ENCODE results near the gene HOXB3.

Gene HOXB3

DNA sequence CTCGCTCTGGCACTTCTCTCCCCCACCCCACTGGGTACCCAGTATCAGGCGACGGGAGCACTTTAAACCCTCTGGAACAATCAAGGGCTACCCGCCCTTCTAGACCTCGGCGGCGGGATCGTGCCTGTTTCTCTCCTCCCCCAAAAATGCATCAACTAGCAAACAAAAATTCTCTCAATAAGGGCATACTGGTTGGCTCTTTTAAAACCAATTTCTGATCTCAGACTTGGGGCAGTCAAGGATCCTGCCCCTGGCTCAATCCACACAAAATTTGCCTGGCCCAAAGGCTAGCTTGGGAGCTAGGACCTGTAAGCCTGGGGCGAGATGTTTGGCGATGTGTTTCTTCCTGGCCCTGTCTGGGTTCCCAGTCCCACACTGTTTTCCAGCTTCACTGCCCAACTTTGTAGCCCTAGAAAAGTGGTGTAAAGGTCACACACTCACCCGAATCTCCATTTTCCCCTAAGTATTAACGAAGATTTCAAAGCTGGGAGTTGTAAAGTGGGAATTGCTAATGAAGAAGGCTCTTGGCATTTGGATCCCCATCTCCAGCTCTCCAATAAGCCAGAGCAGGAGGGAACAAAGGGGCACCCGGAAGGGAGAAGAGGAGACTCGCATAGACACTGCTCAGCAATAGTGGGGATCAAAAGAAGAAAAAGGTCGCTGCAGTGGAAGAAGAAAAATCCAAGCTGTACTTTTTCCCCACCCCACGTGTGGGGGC lies 30.8 kb downstream of the HOXB3 start:
- in situ Hi-C loops (cut with MboI; ENCODE audit: low sequenced_read_pairs), result no loop called here

DNA sequence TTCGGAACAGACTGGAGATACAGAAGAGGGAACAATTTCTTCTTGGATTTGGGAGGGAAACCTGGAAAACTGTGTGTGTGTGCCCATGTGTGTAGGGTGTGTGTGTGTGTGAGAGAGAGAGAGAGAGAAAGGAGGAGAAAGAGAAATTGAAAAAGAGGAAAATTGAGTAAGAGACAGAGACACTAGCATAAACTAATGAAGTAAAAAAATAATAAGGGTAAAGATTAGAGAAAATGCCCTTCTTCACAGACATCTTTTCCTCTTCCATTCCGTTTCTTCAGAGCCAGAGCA lies 31.3 kb downstream of the HOXB3 start:
- in situ Hi-C loops (cut with MboI; ENCODE audit: low sequenced_read_pairs), result no loop called here

DNA sequence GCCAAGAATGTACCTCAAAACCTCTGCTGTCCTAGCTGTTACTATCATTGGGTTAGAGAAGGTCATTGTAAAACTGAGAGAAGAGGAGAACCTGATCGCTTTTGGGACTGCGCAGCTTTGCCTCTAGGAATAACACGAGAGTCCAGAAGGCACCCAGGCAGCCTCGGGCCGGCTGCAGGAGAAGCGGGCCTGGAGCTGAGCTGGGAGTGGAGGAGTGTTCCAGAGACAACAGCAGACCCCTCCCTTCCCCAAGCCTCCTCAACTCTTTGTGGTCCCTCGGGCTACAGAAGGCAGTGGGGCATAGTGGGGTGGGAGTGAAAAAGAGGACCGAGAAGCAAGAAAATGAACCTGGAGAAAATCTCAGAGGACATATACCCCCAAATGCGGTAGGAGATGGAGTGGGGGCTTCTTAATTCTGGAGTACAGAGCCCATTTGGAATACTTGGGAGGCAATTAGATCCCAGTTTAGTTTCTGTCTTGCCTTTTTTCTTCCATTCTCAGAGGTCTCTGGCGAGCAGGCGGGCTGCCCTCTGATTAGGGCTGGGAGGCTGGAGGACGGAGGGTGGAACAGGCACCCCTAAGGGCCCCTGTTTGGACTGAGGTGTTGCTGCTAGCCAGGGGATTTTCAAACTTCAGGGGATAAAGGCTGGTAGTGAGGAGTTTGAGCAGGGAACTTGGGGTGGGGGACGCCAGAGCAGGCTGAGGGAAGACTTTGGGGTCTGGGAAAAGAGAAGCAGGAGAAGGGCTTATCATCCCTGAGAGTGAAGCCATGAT lies 31.8 kb downstream of the HOXB3 start:
- in situ Hi-C loops (cut with MboI; ENCODE audit: low sequenced_read_pairs), result no loop called here

DNA sequence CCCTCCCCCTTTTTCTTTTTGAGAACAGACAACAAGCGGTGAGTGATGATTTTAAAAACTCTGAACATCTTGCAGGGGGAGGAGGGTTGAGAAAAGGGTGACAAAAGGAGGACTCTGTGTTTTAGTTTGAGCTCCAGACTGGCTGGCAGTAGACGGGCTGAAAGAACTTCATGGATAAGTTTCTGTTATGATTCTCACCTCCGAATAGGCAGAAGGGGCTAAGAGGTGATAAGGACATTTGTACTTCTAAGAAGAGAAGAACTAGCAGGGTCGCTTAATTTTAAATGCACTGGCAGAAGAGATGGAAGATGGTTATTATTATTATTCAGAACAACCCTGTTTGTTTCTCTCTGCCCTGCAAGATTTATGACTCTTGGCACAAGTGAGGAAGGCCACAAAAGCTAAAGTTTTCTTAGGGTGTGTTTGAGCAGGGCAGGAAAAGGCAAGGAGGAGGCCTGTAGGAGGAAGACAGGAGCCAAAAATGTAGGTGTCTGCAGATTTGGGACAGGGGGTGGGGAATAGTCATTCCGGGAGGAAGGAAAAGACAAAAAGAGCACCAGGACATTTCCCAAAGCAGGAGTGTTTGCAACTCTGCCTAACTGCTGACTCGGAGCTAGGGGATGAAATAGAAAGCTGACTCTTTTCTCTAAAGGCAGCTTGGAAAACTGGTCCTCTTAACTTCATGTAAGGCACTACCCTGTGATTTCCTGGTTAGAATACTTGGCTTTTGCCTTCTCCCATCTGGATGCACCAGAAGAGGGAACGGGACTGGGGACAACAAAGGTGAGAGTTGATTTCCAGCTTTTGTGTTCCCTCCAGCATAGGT lies 33.3 kb downstream of the HOXB3 start:
- in situ Hi-C loops (cut with MboI; ENCODE audit: low sequenced_read_pairs), result no loop called here

DNA sequence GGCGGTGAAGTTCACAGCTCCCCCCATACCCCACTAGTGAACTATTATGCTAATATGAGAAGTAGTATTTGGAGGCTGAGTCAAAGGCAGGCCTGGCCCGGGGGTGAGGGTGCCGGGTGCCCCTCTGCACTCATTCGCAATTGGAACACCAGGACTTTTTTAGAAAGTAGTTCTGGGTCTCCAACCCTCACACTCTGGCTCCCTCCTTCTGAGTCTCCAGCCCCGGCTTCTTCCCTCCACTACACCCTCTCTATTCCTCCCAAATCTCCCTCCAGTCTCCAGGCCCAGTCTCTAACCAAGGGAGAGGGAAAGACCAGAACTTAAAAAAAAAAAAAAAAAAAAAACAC lies 33.8 kb downstream of the HOXB3 start:
- in situ Hi-C loops (cut with MboI; ENCODE audit: low sequenced_read_pairs), result no loop called here

DNA sequence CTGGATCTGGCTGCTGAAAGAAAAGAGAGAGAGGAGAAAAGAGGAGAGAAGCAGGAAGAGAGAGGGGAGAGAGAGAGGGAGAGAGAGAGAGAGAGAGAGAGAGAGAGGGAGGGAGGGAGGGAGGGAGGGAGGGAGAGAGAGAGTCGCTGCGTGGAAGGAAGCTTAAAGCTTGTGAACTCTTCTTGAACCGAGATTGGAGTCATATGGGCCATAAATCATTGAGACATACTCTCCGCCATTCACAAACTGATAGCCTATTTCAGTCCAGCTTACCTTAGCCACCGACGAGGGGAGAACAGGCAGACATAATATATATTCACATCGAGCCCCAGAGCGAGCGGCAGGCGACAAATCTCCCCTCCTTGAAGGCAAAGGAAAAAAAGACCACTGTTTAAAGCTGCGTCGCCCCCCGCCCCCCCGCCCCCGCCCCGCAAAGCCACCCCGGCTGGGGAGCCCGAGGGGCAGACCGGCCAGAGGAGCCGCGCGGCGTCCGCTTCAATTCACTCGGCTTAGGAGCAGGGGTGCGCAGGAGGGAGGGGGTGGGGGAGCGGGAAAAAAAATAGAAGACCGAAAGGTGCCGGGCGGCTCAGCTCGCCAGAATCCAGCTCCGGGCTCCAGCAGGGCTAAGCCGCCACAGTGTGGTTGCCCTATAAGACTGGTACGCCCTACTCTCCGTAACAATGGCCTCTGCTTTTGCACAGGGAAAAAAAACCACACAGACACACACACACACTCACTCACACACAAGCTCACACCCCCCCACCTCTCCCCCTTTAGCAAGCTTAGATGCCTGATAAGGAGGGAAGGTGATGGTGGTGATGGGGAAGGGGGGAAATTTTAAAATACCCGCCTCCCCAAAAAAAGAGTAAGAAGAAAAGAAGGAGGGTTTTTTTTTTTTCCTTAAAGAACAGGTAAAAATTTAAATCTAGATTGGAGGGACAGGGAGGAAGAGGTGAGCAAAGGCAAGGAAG lies 34.5 kb downstream of the HOXB3 start:
- in situ Hi-C loops (cut with MboI; ENCODE audit: low sequenced_read_pairs), result no loop called here

DNA sequence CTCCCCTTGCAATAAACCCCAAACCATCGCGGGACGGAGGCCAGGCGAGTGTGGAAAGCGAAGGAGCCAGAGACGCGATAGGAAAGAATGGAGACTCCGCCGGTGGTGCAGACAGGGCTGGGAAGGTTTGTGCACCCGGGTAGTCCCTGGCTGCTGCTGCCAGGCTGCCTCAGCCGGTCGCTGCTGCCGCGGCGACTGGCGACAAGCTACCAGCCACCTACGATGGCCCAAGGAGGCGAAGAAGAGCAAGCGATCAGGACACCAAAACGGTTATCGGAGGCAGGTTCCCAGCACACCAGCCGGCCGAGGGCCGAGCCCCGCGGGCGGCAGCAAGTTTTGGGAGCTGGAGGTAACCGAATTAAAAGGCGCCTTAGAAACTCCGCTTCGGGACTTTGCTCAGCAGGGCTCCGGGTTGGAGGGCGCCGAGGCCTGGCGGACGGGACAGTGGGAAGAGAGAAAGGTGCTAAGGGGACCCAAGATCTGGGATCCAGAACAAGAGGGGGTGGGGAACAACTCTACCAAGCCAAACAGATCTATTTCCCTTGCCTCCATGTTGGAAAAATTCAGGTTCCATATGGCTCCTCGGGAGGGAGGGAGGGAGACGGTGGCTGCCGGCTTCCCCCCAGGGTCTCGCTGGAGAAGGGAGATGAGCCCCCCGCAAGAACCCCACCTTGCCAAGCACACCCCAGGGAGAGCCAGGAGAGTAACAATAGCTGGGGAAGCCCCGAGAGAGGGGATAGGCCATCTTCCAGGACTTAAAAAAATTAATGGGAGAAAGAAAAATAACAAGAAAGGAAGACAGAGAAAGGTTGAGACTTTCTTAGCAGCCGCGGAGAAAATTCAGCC lies 35.4 kb downstream of the HOXB3 start:
- in situ Hi-C loops (cut with MboI; ENCODE audit: low sequenced_read_pairs), result no loop called here

DNA sequence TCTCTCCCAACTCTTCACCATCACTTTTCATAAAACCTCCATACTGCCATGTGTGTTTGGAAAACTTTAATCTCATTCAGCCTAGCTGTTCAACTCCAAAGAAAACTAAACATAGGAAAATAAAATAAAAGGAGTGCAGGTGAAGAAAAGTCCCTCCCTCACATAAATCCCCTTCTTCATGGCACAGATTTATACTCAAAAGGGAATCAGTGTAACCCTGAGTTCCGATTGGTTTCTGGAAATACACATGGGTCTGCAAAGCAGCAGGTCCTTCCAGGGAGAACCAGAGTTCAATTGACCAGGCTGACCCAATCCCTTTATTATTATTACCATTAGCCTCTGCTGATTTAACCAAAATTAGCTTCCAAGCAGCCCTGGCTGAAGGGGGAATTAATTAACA lies 36.2 kb downstream of the HOXB3 start:
- in situ Hi-C loops (cut with MboI; ENCODE audit: low sequenced_read_pairs), result no loop called here

DNA sequence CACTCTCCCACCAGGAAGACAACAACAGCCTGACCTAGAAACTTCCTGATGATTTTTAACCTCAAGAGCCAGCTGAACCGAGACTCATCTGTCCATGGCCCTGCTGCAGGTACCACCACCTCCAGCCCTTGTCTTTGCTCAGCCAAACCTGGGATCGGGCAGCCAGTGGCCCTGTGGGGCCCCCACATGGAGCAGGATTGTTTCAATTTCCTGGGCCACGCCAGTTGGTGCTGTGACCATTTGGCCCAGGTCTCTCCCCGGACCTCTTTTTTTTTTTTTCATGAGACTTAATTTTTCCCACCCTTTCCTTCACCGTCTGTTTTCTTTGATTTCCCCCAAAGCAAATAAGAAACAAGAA lies 36.9 kb downstream of the HOXB3 start:
- in situ Hi-C loops (cut with MboI; ENCODE audit: low sequenced_read_pairs), result no loop called here

DNA sequence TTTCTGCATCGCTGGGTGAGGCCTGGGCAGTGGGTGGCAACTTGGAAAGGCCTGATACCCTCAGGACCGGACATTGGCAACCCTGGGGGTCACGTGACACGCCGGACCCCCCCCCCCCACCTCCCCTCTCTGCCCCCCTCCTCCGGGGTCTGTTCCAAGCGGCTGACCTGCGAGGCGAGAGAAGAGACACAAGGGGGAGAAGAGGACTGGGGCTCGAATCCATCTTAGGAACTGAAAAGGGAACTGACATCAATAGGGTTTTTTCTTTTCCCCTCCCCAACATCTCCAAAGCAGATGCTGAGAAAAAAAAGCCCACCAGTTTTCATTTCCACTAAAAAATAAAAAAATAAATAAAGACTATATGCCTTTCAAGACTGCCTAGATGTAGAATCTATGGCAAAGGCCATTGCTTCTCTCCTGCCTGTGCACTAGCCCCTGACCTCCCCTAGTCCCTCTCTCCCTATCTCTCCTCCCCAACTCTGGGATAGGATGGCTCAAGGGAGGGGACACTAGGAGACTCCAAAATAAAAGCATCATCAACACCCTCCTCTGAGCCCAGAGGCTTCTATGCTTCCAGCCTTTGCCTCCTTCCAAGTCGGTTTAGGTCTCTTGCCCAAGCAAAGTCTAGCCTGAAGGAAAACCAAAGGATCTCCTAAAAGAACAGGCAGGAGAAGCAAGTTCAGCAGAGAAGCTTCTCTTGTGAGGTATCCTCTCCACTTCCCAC lies 37.4 kb downstream of the HOXB3 start:
- in situ Hi-C loops (cut with MboI; ENCODE audit: low sequenced_read_pairs), result no loop called here

DNA sequence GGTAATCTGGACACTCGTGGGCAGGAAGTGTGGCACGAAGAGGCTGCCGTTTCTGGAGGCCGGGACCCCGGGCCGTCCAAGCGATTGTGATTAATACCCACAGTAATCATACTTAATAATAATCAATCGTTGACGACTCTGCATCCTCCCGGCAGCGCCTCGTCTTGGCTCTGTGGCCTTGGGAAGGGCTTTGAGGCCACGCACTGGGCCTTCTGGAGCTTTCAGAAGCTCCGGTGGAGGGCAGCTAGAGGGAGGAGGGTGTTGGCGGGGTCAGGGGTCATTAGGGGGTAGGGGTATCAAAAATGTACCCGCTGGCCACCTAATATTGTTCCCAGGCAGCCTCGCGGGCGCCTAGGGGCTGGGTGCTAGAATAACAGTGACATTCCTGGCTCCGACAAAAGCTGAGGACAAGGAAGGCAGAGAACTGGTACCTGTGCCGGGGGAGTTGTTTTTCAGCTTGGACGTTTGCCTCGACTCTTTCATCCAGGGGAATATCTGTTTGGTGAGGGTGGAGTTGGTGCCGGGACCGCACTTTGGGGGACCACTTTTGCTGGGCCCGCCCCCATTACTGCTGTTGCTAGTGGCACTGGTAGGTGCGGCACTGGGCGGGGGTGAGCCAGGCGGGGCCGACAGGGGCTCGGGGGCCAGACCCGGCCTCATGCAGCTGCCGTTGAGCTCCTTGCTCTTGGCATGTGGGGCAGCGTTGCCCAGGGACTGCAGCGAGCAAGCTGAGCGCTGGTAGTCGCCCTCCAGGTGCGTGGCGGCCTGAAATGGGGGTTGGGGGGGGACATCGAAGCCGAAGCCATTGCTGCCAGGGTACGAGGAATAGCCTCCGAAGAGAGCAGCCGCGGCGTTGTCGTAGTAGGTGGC lies 38.2 kb downstream of the HOXB3 start:
- in situ Hi-C loops (cut with MboI; ENCODE audit: low sequenced_read_pairs), result no loop called here

DNA sequence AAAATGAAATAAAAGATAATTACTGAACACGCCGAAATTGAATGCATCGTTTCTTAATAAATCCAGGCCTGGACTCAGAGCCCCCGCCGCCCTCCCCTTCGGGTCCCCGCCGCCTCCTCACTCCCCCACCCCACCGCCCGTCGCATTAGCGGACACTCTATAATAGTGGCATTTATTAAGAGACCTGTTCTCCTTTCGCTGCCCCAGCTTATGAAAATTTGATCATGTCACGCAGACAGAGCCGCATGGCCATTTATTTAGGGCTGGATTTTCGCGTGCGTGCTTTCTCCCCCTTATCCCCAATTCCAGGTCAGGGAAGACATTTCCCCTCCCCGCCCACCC lies 38.9 kb downstream of the HOXB3 start:
- in situ Hi-C loops (cut with MboI; ENCODE audit: low sequenced_read_pairs), result no loop called here

DNA sequence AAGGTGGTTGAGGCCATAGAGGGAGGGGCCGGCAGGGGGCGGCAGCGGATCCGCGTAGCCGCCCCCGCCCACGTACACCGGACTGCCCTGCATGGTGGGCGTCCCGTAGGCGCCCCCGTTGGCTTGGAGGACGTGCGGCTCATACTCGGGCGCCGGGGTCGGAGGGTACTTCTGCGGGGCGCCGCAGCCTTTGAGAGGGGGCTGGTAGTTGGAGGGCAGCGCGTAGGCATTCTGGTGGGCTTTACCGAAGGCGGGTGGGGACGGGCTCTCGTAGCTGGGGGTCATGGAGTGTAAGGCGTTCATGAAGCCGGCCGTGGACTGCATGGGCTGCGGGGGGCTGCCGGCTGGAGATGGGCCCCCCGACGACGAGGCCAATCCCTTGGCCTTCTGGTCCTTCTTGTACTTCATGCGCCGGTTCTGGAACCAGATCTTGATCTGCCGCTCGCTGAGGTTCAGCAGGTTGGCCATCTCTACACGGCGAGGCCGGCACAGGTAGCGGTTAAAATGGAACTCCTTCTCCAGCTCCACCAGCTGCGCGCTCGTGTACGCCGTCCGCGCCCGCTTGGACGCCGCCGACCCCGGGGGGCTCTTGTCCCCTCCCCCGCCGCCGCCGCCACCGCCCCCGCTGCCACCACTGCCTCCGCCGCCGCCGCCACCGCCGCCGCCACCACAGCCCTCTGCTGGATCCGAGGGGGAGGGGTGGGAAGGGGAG lies 39.4 kb downstream of the HOXB3 start:
- in situ Hi-C loops (cut with MboI; ENCODE audit: low sequenced_read_pairs), result no loop called here

DNA sequence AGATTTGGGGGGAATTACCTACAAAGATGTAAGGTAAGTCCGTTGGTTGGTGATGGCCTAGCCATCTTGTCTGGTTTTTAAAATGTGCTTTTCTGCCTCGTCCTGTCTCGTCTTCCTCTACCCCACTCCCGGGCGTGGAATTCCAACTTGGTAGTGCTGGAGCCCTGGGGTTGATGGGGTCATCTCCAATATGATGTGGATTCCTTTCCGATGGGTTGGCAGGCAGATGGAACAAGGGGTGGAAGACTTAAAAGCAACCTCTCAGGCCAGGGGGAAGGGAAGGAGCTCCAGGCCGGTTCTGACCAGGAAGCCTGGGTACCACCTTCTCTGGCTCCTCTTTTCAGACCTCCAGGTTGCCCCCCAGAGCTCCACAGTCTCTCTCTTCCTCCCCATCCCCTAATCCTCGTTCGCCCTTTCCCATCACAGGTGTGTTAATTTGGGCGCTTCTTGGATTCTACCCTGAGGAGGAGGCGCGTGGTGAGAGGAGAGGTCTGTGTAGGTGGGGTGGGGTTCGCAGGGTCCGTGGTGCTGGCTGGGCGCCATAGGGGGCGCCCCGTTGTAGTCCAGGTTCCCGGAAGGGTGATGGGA lies 40.0 kb downstream of the HOXB3 start:
- in situ Hi-C loops (cut with MboI; ENCODE audit: low sequenced_read_pairs), result no loop called here

DNA sequence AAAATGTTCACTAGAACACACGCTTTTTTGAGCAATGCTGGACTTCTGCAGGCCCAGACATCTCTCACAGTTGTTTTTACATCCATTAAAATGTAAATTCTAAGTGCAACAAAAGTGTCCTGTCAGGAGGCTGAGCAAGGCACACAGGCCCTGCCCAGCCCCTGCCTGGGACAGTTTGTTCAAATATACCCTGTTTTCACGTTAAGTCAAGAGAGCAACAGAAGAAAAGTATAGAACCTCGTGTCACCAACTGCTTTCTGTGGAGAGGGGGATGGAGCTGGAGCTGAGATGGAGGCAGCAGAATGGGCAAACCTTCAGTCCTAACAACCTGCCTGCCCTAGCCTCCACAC lies 40.8 kb downstream of the HOXB3 start:
- in situ Hi-C loops (cut with MboI; ENCODE audit: low sequenced_read_pairs), result no loop called here

DNA sequence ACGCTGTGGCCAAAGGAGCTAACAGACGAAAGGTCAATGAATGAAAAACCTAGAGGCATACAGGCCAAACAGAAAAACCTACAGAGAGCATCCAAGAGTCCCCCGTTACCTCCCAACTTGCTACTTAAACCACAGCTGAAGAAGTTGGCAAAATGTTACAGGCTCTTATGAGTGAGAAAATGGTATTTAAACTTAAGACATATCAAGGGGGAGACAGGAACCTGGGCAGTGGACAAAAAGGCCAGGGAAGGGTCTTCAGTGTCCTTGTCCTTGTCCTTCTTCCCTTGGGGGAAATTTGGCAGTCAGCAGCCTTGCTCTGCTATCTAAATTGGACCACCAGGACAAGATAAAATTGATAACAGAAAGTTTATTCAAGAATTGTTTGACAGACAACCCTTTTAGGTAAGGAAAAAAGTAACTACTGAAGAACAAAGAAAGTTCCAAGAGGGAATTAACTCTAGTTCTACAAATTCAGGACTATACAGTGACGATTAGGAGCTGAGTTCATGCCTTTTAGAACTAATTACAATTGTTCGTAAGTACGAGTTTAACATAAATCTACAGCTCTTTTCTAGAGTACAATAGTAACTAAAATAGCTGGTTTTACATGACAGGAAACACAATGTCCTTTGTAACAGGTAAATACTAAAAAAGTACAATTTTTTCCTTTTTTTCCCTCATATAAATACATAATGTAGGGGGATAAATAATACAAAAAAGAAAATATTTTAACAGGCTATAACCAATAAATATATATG lies 41.3 kb downstream of the HOXB3 start:
- in situ Hi-C loops (cut with MboI; ENCODE audit: low sequenced_read_pairs), result no loop called here

Measured in HL-60/S4 treated with retinoic acid at 250 ng/mL for 4 days and 3 days (cell line).